Activated naive CD4-positive, alpha-beta T cell treated with anti-CD3 and anti-CD28 coated beads, Interleukin-2, amount 50 U/mL, for 72 hours (primary cell): ENCODE data around the gene MUC13. TPM values are rescaled to one million over a fixed set of nuclear protein-coding genes. Genes with fewer than 3 reads are reported as not detected.

Experiments
- ATAC-seq, 2 donors: fragments of 150-1000 bp; cut with Tn5 transposase; 2 replicates each; pipeline ENCODE4 v1.10.0; 2021; ENCODE audit warnings: mild to moderate bottlenecking in 2 of 2, moderate library complexity in 2 of 2
- DNase-seq, 2 donors: peaks; one replicate each; pipeline ENCODE4 v3.0.0; 2021 to 2022; ENCODE audit warnings: low spot score in 2 of 2
- H3K27ac Mint-ChIP-seq, 2 donors: one replicate each; pipeline ENCODE4 v1.8.0; 2022; ENCODE audit warnings: mild to moderate bottlenecking in 2 of 2, mixed read lengths in 2 of 2
- H3K36me3 Mint-ChIP-seq, 2 donors: one replicate each; pipeline ENCODE4 v1.8.0; 2022; ENCODE audit warnings: mixed read lengths in 2 of 2
- H3K9me3 Mint-ChIP-seq, 2 donors: one replicate each; pipeline ENCODE4 v1.8.0; 2022; ENCODE audit warnings: mixed read lengths in 2 of 2
- total RNA-seq, 2 donors: library from RNA; stranded (reverse); gene quantifications; one replicate each; pipeline ENCODE4 v1.2.3, GENCODE V29; 2022

MUC13 gene
- not detected for total RNA-seq

- no peak for ATAC-seq
- no peaks in the 10 kb centered on the region for H3K9me3 Mint-ChIP-seq
- no peaks in the 10 kb centered on the region for H3K36me3 Mint-ChIP-seq
- no peak for DNase-seq
- no peak within 1 kb of the TSS for H3K27ac Mint-ChIP-seq
Observed at GRCh38 chr3:124934577-124934976, at the start of gene MUC13. Gene MUC13 (minus strand): TSS chr3:124934751. CDS start chr3:124934712, 39 bp downstream.

- DNase-seq: no peak
- ATAC-seq: no peak
Observed at GRCh38 chr3:124982855-124983254, 48.3 kb upstream of the MUC13 start.

GRCh38 chr3:124981472-124981871 is 46.9 kb upstream of the MUC13 start:
- no peak overlapping the region for H3K27ac Mint-ChIP-seq
- no peaks in the 10 kb centered on the region for H3K9me3 Mint-ChIP-seq
- H3K36me3 Mint-ChIP-seq: peaks cover 8 to 13% of the 10 kb centered on the region in 2 donors
- DNase-seq (no peak), ATAC-seq (no peak)

More at GRCh38 chr3:124982855-124983254, 48.3 kb upstream of the MUC13 start:
- peaks cover 0 to 7% of the 10 kb centered on the region in 2 donors for H3K36me3 Mint-ChIP-seq
- H3K9me3 Mint-ChIP-seq: no peaks in the 10 kb centered on the region
- H3K27ac Mint-ChIP-seq: peak overlapping the region in 1 of 2 donors; percentile 33

GRCh38 chr3:124978627-124979026 is 44.1 kb upstream of the MUC13 start:
- ATAC-seq: no peak
- Mint-ChIP-seq H3K36me3 (peaks cover 8% of the 10 kb centered on the region in 2 donors), H3K27ac (no peak overlapping the region), H3K9me3 (no peaks in the 10 kb centered on the region)
- no peak for DNase-seq

- H3K27ac Mint-ChIP-seq: no peak overlapping the region
- no peak for DNase-seq
- peaks cover 7 to 8% of the 10 kb centered on the region in 2 donors for H3K36me3 Mint-ChIP-seq
- ATAC-seq: no peak
- H3K9me3 Mint-ChIP-seq: no peaks in the 10 kb centered on the region
Observed at GRCh38 chr3:124976383-124976782, 41.8 kb upstream of the MUC13 start.

- no peaks in the 10 kb centered on the region for H3K9me3 Mint-ChIP-seq
- ATAC-seq: no peak
- DNase-seq: no peak
- H3K36me3 Mint-ChIP-seq: peaks cover 8 to 15% of the 10 kb centered on the region in 2 donors
- no peak overlapping the region for H3K27ac Mint-ChIP-seq
Observed at GRCh38 chr3:124974691-124975090, 40.1 kb upstream of the MUC13 start.

- no peak for DNase-seq
- Mint-ChIP-seq H3K36me3 (peaks cover 8 to 15% of the 10 kb centered on the region in 2 donors), H3K27ac (no peak overlapping the region), H3K9me3 (no peaks in the 10 kb centered on the region)
- ATAC-seq: no peak
Observed at GRCh38 chr3:124973290-124973689, 38.7 kb upstream of the MUC13 start.

- Mint-ChIP-seq H3K9me3 (no peaks in the 10 kb centered on the region), H3K36me3 (peaks cover 7 to 15% of the 10 kb centered on the region in 2 donors), H3K27ac (no peak overlapping the region)
- no peak for DNase-seq
- no peak for ATAC-seq
Observed at GRCh38 chr3:124972457-124972856, 37.9 kb upstream of the MUC13 start.

GRCh38 chr3:124969963-124970722 is 35.6 kb upstream of the MUC13 start:
- no peak for ATAC-seq
- H3K27ac Mint-ChIP-seq: peak overlapping the region in 1 of 2 donors; percentile 47
- no peaks in the 10 kb centered on the region for H3K9me3 Mint-ChIP-seq

GRCh38 chr3:124969190-124969589 is 34.6 kb upstream of the MUC13 start:
- DNase-seq: no peak
- Mint-ChIP-seq H3K27ac (no peak overlapping the region), H3K9me3 (no peaks in the 10 kb centered on the region), H3K36me3 (peaks cover 0 to 9% of the 10 kb centered on the region in 2 donors)
- ATAC-seq: peak; percentile 37 to 61

More at GRCh38 chr3:124969963-124970722, 35.6 kb upstream of the MUC13 start:
- H3K36me3 Mint-ChIP-seq: peaks cover 0 to 9% of the 10 kb centered on the region in 2 donors
- no peak for DNase-seq

GRCh38 chr3:124967964-124968363 is 33.4 kb upstream of the MUC13 start:
- Mint-ChIP-seq H3K9me3 (no peaks in the 10 kb centered on the region), H3K27ac (no peak overlapping the region), H3K36me3 (peaks cover 0 to 9% of the 10 kb centered on the region in 2 donors)
- ATAC-seq: no peak
- DNase-seq: no peak

- DNase-seq (no peak), ATAC-seq (no peak)
- Mint-ChIP-seq H3K9me3 (no peaks in the 10 kb centered on the region), H3K36me3 (peaks cover 0 to 9% of the 10 kb centered on the region in 2 donors), H3K27ac (no peak overlapping the region)
Observed at GRCh38 chr3:124966521-124967445, 32.2 kb upstream of the MUC13 start.

- H3K27ac Mint-ChIP-seq: no peak overlapping the region
- no peak for DNase-seq
- H3K9me3 Mint-ChIP-seq: no peaks in the 10 kb centered on the region
- H3K36me3 Mint-ChIP-seq: peaks cover 0 to 5% of the 10 kb centered on the region in 2 donors
- ATAC-seq: no peak
Observed at GRCh38 chr3:124965413-124965812, 30.9 kb upstream of the MUC13 start.

GRCh38 chr3:124964387-124964786 is 29.8 kb upstream of the MUC13 start:
- peak; percentile 39 to 95 for ATAC-seq
- DNase-seq: no peak
- no peaks in the 10 kb centered on the region for H3K36me3 Mint-ChIP-seq
- H3K27ac Mint-ChIP-seq: no peak overlapping the region
- H3K9me3 Mint-ChIP-seq: no peaks in the 10 kb centered on the region

GRCh38 chr3:124963755-124964154 is 29.2 kb upstream of the MUC13 start:
- ATAC-seq: no peak
- Mint-ChIP-seq H3K9me3 (no peaks in the 10 kb centered on the region), H3K36me3 (no peaks in the 10 kb centered on the region), H3K27ac (no peak overlapping the region)
- no peak for DNase-seq

GRCh38 chr3:124962403-124962940 is 27.9 kb upstream of the MUC13 start:
- H3K9me3 Mint-ChIP-seq: no peaks in the 10 kb centered on the region
- no peak overlapping the region for H3K27ac Mint-ChIP-seq
- H3K36me3 Mint-ChIP-seq: no peaks in the 10 kb centered on the region
- DNase-seq (no peak), ATAC-seq (no peak)

GRCh38 chr3:124960698-124961097 is 26.1 kb upstream of the MUC13 start:
- ATAC-seq: no peak
- peaks cover 0 to 4% of the 10 kb centered on the region in 2 donors for H3K9me3 Mint-ChIP-seq
- H3K27ac Mint-ChIP-seq: no peak overlapping the region
- DNase-seq: no peak
- H3K36me3 Mint-ChIP-seq: no peaks in the 10 kb centered on the region
